ENCODE data around the gene ATRNL1.

GRCh38 chr10:115951242-115951641, 858.1 kb downstream of the ATRNL1 start:
- TF ChIP-seq EZH2phosphoT487 (IDR thresholded peaks at IDR 0.05; ENCODE audit: borderline replicate concordance, low read length) (no peak), EZH2 (IDR thresholded peaks at IDR 0.05; ENCODE audit: low read length, unreplicated experiment) (no peak)
- TF ChIP-seq, protein P1, sequence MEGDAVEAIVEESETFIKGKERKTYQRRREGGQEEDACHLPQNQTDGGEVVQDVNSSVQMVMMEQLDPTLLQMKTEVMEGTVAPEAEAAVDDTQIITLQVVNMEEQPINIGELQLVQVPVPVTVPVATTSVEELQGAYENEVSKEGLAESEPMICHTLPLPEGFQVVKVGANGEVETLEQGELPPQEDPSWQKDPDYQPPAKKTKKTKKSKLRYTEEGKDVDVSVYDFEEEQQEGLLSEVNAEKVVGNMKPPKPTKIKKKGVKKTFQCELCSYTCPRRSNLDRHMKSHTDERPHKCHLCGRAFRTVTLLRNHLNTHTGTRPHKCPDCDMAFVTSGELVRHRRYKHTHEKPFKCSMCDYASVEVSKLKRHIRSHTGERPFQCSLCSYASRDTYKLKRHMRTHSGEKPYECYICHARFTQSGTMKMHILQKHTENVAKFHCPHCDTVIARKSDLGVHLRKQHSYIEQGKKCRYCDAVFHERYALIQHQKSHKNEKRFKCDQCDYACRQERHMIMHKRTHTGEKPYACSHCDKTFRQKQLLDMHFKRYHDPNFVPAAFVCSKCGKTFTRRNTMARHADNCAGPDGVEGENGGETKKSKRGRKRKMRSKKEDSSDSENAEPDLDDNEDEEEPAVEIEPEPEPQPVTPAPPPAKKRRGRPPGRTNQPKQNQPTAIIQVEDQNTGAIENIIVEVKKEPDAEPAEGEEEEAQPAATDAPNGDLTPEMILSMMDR (conservative IDR thresholded peaks at IDR 0.05; ENCODE audit: low read depth, low read length) = no peak
